MCF 10A (cell line): ENCODE measurements around the gene NCAPD2. TPM values are rescaled to one million over a fixed set of nuclear protein-coding genes. Genes with fewer than 3 reads are reported as not detected.
A peak's percentile ranks its signal among the peaks of the same experiment; 100 is the strongest.
"Not testable (repeated sequence)": the region's sequence is repeated elsewhere in the genome, so short reads cannot be mapped to it uniquely, and the experiment has no call there.

Experiments used
- BruUV-seq: library from RNA; stranded (reverse); fragments of 400-500 nt; replicated peaks from 2 replicates; lab custom pipeline; 2021; lab: Mats Ljungman, UMichigan
- CTCF ChIA-PET: fragments of 300-600 bp; sonication (Branson Sonifier 250); formaldehyde crosslinking; extraction: SDS; loops from one replicate; lab custom pipeline; 2021; ENCODE audit warnings: antibody characterized with exemption, inconsistent platforms; lab: Yijun Ruan, JAX
- POLR2A ChIA-PET: fragments of 300-600, 350-650 bp; sonication (Branson Sonifier 250); formaldehyde crosslinking; extraction: SDS; loops from one replicate; lab custom pipeline; 2020; ENCODE audit warnings: antibody characterized with exemption, inconsistent platforms; lab: Yijun Ruan, JAX
- DNase-seq: peaks from one replicate; pipeline ENCODE4 v3.0.0-alpha.2; 2018; ENCODE audit not compliant: unreplicated experiment
- H3K27ac Mint-ChIP-seq: one replicate; pipeline ENCODE4 v1.8.0; 2022; ENCODE audit warnings: mild to moderate bottlenecking, low read depth, mixed read lengths; ENCODE audit not compliant: unreplicated experiment
- H3K27me3 Mint-ChIP-seq: one replicate; pipeline ENCODE4 v1.8.0; 2022; ENCODE audit warnings: mixed read lengths; ENCODE audit not compliant: insufficient read depth, unreplicated experiment
- H3K36me3 Mint-ChIP-seq: one replicate; pipeline ENCODE4 v1.8.0; 2022; ENCODE audit warnings: mild to moderate bottlenecking, moderate library complexity, mixed read lengths; ENCODE audit not compliant: insufficient read depth, unreplicated experiment
- H3K4me1 Mint-ChIP-seq: one replicate; pipeline ENCODE4 v1.8.0; 2022; ENCODE audit warnings: mixed read lengths; ENCODE audit not compliant: insufficient read depth, unreplicated experiment
- H3K4me3 Mint-ChIP-seq: one replicate; pipeline ENCODE4 v1.8.0; 2022; ENCODE audit warnings: mild to moderate bottlenecking, moderate library complexity, mixed read lengths; ENCODE audit not compliant: unreplicated experiment
- H3K9me3 Mint-ChIP-seq: one replicate; pipeline ENCODE4 v1.8.0; 2022; ENCODE audit warnings: mixed read lengths; ENCODE audit not compliant: unreplicated experiment
- intact Hi-C: fragments of 100-400 bp; cut with micrococcal nuclease; formaldehyde crosslinking; loops from 2 replicates; pipeline ENCODE4 v1.14.1; 2022
- total RNA-seq: library from RNA; stranded (reverse); gene quantifications from 2 replicates; pipeline ENCODE4 v1.2.3, GENCODE V29; 2022
- TF ChIP-seq, protein P1 (sequence below): fragments of 200-600 bp; IDR thresholded peaks from one replicate; pipeline ENCODE4 v1.8.0; 2022; ENCODE audit warnings: antibody characterized with exemption, mild to moderate bottlenecking; ENCODE audit not compliant: unreplicated experiment

The NCAPD2 gene
- total RNA-seq, 1 experiment from 2014 or later = 52.0 TPM

DNA sequence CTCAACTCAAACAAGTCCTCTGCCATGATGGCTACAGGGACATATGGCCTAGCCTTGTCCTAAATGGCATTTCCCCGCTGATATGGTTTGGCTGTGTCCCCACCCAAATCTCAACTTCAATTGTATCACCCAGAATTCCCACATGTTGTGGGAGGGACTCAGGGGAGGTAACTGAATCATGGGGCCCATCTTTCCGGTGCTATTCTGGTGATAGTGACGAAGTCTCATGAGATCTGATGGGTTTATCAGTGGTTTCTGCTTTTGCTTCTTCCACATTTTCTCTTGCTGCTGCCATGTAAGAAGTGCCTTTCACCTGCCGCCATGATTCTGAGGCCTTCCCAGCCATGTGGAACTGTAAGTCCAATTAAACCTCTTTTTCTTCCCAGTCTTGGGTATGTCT lies 27.2 kb upstream of the NCAPD2 start:
- not testable (repeated sequence) for H3K27ac Mint-ChIP-seq, DNase-seq, H3K4me1 Mint-ChIP-seq, H3K9me3 Mint-ChIP-seq, H3K4me3 Mint-ChIP-seq, BruUV-seq, H3K27me3 Mint-ChIP-seq
- intact Hi-C loops = loop anchor here (5.0 to 10.0 kb wide), 3 partner anchors 129 to 479 kb away; no protein-coding TSS in a partner anchor
- POLR2A ChIA-PET = interaction anchor here (1.9 to 2.1 kb wide), 2 partner anchors 42 to 72 kb away, joined by 14 to 16 read pairs; no protein-coding TSS in a partner anchor
- CTCF ChIA-PET = interaction anchor here (0.6 to 2.7 kb wide), 12 partner anchors 15 to 478 kb away, joined by 3 to 59 read pairs (median 6); partner anchors contain the start of genes SCNN1A and TAPBPL
- H3K36me3 Mint-ChIP-seq = peaks cover 30% of the 10 kb centered on the region

- DNase-seq, H3K4me3 Mint-ChIP-seq, H3K9me3 Mint-ChIP-seq, BruUV-seq, H3K27ac Mint-ChIP-seq, H3K27me3 Mint-ChIP-seq: not testable (repeated sequence)
- Mint-ChIP-seq H3K36me3 (peaks cover 30% of the 10 kb centered on the region), H3K4me1 (peaks cover 13% of the 10 kb centered on the region)
- POLR2A ChIA-PET = interaction anchor here (0.9 to 1.5 kb wide), 3 partner anchors 16 to 44 kb away, joined by 3 to 6 read pairs (median 4); partner anchors contain the start of genes MRPL51 and TAPBPL
- CTCF ChIA-PET = interaction anchor here (0.6 to 2.8 kb wide), 8 partner anchors 24 to 472 kb away, joined by 3 to 12 read pairs (median 3); no protein-coding TSS in a partner anchor
- intact Hi-C loops = loop anchor here (5.0 to 10.0 kb wide), 3 partner anchors 130 to 480 kb away; no protein-coding TSS in a partner anchor
Measured at GRCh38 chr12:6467571-6468282, 26.2 kb upstream of the NCAPD2 start.

- TF ChIP-seq, protein P1, sequence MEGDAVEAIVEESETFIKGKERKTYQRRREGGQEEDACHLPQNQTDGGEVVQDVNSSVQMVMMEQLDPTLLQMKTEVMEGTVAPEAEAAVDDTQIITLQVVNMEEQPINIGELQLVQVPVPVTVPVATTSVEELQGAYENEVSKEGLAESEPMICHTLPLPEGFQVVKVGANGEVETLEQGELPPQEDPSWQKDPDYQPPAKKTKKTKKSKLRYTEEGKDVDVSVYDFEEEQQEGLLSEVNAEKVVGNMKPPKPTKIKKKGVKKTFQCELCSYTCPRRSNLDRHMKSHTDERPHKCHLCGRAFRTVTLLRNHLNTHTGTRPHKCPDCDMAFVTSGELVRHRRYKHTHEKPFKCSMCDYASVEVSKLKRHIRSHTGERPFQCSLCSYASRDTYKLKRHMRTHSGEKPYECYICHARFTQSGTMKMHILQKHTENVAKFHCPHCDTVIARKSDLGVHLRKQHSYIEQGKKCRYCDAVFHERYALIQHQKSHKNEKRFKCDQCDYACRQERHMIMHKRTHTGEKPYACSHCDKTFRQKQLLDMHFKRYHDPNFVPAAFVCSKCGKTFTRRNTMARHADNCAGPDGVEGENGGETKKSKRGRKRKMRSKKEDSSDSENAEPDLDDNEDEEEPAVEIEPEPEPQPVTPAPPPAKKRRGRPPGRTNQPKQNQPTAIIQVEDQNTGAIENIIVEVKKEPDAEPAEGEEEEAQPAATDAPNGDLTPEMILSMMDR = no peak
- no peaks in the 10 kb centered on the region for H3K9me3 Mint-ChIP-seq
- ChIA-PET POLR2A (interaction anchor here (0.9 to 4.2 kb wide), 4 partner anchors 17 to 93 kb away, joined by 3 to 28 read pairs (median 5); partner anchors contain the start of genes MRPL51, SCNN1A and TAPBPL), CTCF (interaction anchor here (0.5 to 2.8 kb wide), 9 partner anchors 24 to 473 kb away, joined by 3 to 12 read pairs (median 3); no protein-coding TSS in a partner anchor)
- H3K4me3 Mint-ChIP-seq = no peak overlapping the region
- intact Hi-C loops = loop anchor here (5.0 to 10.0 kb wide), 3 partner anchors 131 to 481 kb away; no protein-coding TSS in a partner anchor
- peak; percentile 59 for DNase-seq
- H3K27ac Mint-ChIP-seq = no peak overlapping the region
- peaks cover 29% of the 10 kb centered on the region for H3K36me3 Mint-ChIP-seq
- H3K27me3 Mint-ChIP-seq = no peaks in the 10 kb centered on the region
- no TSS peak for BruUV-seq
- peaks cover 13% of the 10 kb centered on the region for H3K4me1 Mint-ChIP-seq
Measured at GRCh38 chr12:6468283-6468575, 25.7 kb upstream of the NCAPD2 start.

- H3K4me3 Mint-ChIP-seq = no peak overlapping the region
Measured at GRCh38 chr12:6469092-6469491, 24.8 kb upstream of the NCAPD2 start.

More at GRCh38 chr12:6469092-6469491, 24.8 kb upstream of the NCAPD2 start:
- DNase-seq = no peak
- no peaks in the 10 kb centered on the region for H3K27me3 Mint-ChIP-seq
- POLR2A ChIA-PET = interaction anchor here (1.5 to 4.2 kb wide), 5 partner anchors 17 to 94 kb away, joined by 6 to 59 read pairs (median 33); partner anchors contain the start of genes MRPL51, SCNN1A and TAPBPL
- no peak overlapping the region for H3K27ac Mint-ChIP-seq
- BruUV-seq = no TSS peak
- TF ChIP-seq, protein P1 = no peak
- peaks cover 13% of the 10 kb centered on the region for H3K4me1 Mint-ChIP-seq
- H3K36me3 Mint-ChIP-seq = peaks cover 26% of the 10 kb centered on the region
- intact Hi-C loops = loop anchor here (5.0 to 10.0 kb wide), 3 partner anchors 132 to 482 kb away; no protein-coding TSS in a partner anchor
- CTCF ChIA-PET = interaction anchor here (0.6 to 2.8 kb wide), 4 partner anchors 44 to 409 kb away, joined by 3 to 12 read pairs (median 4); no protein-coding TSS in a partner anchor
- H3K9me3 Mint-ChIP-seq = no peaks in the 10 kb centered on the region
